PC-9 (cell line): ENCODE results near the gene PSMD11.
"Not testable (repeated sequence)": the region's sequence is repeated elsewhere in the genome, so short reads cannot be mapped to it uniquely, and the experiment has no call there.

ENCODE experiments used
- CTCF ChIP-seq: fragments of 200-600 bp; sonication (generic); conservative IDR thresholded peaks from 2 replicates; pipeline ENCODE4 v1.6.1; 2017; ENCODE audit warnings: mixed run types, antibody characterized with exemption, mild to moderate bottlenecking, moderate library complexity
- EZH2 ChIP-seq: fragments of 200-600 bp; sonication (generic); IDR thresholded peaks from 2 replicates; pipeline ENCODE4 v1.8.0; 2017; ENCODE audit warnings: antibody characterized with exemption, low read depth

GRCh38 chr17:32410085-32410484 is 34.2 kb upstream of the PSMD11 start:
- not testable (repeated sequence) for TF ChIP-seq CTCF, EZH2
